LNCaP clone FGC (cell line): ENCODE measurements around the gene ARPC1A.
"Not testable (repeated sequence)": the region's sequence is repeated elsewhere in the genome, so short reads cannot be mapped to it uniquely, and the experiment has no call there.

Experiments used
- DNase-seq: peaks from one replicate; pipeline ENCODE4 v3.0.0-alpha.2; 2011; ENCODE audit warnings: low read depth
- H3K4me3 ChIP-seq: 2 replicates; pipeline ENCODE4 v1.5.1; 2011; ENCODE audit warnings: mild to moderate bottlenecking, low read depth, low read length, control low read depth
- CTCF ChIP-seq: IDR thresholded peaks from 2 replicates; pipeline ENCODE4 v1.5.1; 2012; ENCODE audit warnings: mild to moderate bottlenecking; ENCODE audit not compliant: control insufficient read depth, insufficient read depth; ENCODE audit errors: extremely low read depth

Gene ARPC1A

DNA sequence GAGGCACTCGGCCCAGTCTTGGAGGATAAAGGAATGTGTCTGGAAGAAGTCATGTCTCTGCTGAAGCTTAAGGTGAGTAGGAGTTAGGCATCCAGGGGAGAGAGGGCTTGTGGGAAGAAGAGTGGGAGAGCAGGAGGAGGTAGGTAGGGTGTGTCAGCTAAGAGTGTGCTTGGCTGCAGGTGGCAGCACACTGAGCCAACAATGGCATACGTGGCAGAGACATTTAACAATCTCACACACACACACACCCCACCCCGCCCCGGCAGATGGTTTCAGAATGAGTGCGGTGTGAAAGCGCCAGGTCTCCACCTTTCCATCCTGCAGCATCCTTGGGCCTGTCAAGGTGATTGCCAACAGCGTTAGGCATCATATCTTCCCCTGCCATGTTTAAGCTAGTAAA lies 11.2 kb upstream of the ARPC1A start:
- no peak for DNase-seq
- H3K4me3 ChIP-seq, result no peak overlapping the region
- TF ChIP-seq CTCF, result no peak

DNA sequence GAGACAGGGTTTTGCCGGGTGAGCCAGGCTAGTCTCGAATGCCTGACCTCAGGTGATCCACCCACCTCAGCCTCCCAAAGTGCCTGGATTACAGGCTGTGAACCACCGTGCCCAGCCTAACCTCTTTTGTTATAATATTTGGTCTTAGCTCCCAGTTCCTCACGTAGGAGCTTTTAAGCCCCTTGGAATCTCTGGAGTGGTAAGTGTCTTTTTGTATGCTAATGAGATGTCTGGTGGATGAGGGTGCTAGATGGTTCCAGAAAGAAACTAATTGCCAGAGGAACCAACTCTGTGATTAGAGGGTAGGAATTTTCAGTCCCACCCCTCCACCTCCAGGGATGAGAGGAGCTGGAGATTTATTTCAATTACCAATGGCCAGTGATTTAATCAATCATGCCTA lies 5.3 kb upstream of the ARPC1A start:
- H3K4me3 ChIP-seq, result no peak overlapping the region
- TF ChIP-seq CTCF, result no peak
- no peak for DNase-seq

DNA sequence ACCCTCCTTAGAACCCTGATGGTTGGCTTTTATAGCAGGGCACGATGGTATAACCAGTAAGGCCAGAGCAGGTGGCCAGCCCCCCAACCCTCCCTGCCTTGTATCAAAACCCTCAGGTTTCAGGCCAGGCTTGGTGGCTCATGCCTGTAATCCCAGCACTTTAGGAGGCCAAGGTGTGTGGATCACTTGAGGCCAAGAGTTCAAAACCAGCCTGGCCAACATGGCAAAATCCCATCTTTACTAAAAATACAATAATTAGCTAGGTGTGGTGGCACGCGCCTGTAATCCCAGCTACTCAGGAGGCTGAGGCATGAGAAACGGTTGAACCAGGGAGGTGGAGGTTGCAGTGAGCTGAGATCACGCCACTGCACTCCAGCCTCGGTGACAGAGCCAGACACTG lies 3.0 kb upstream of the ARPC1A start:
- not testable (repeated sequence) for DNase-seq

GRCh38 chr7:99324559-99324958 lies 1.1 kb upstream of the ARPC1A start:
- TF ChIP-seq CTCF, result no peak
- DNase-seq, result no peak
- peak overlapping the region; percentile 93 for H3K4me3 ChIP-seq

More for the DNA sequence above, 3.0 kb upstream of the ARPC1A start:
- not testable (repeated sequence) for H3K4me3 ChIP-seq

- DNase-seq, result no peak
- no peak for TF ChIP-seq CTCF
- H3K4me3 ChIP-seq, result peak overlapping the region; percentile 93
Measured at GRCh38 chr7:99325001-99325493, 651 bp upstream of the ARPC1A start.

DNA sequence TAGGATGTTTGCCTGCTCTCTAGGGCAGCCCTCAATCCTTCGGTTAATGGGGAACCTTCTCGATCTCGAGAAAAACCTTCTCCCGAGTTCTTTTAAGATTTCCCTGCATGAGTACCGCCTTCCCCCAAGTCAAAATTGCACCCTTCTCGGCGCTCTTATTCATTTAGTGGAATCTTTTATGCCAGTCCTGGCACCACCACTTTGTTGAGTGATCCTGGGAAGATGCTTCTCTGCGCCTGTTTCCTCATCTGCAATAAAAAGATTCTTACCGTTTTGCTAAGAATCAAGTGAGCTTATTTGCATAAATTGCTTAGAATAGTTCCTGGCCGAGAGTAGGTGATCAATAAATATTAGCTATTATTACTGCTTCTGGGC lies 697 bp downstream of the ARPC1A start:
- DNase-seq, result no peak
- TF ChIP-seq CTCF, result no peak

DNA sequence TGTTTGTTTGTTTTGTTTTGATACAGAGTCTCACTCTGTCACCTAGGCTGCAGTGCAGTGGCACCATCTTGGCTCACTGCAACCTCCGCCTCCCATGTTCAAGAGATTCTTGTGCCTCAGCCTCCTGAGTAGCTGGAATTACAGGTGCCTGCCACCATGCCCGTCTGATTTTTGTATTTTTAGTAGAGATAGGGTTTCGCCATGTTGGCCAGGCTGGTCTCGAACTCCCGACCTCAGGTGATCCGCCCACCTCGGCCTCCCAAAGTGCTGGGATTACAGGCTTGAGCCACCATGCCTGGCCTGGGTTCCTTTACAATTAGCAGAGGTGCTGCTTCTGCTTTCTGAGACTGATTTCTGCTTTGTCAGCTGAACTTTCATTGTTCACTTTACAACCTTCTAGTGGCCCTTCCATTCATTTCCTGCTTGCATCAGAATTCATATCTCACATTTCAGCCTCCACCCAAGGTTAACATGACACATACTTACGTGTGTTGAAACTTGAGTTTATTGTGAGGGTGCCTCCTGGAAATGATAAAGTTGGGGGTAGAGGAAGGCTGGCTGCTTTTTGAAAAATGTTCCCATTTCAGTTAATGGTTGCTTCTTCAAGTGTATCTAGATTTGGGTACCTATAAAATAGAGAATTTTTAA lies 4.7 kb downstream of the ARPC1A start:
- not testable (repeated sequence) for H3K4me3 ChIP-seq, DNase-seq

More for the DNA sequence above, 697 bp downstream of the ARPC1A start:
- H3K4me3 ChIP-seq, result peak overlapping the region; percentile 93

DNA sequence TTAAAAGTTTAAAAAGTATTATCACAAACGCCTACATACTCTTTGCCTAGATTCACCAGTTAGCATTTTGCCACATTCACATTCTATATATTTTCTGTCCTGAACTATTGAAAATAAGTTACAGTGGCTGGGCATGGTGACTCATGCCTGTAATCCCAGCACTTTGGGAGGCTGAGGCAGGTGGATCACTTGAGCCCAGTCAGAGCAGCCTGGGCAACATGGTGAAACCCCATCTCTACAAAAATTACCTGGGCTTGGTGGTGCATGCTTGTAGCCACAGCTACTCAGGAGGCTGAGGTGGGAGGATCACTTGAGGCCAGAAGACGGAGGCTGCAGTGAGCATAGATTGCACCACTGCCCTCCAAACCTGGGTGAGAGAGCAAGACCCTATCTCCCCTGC lies 5.3 kb downstream of the ARPC1A start:
- no peak for DNase-seq
- no peak for TF ChIP-seq CTCF
- H3K4me3 ChIP-seq, result no peak overlapping the region
